ENCODE measurements around the gene NT5C3A.
"Not testable (repeated sequence)": the region's sequence is repeated elsewhere in the genome, so short reads cannot be mapped to it uniquely, and the experiment has no call there.

GRCh38 chr7:33005690-33006089 is 56.9 kb downstream of the NT5C3A start:
- TF ChIP-seq CTCF, POLR2A, POLR2AphosphoS5 (IDR thresholded peaks at IDR 0.05): not testable (repeated sequence)
